ENCODE results near the gene INO80.

- TF ChIP-seq, protein P1, sequence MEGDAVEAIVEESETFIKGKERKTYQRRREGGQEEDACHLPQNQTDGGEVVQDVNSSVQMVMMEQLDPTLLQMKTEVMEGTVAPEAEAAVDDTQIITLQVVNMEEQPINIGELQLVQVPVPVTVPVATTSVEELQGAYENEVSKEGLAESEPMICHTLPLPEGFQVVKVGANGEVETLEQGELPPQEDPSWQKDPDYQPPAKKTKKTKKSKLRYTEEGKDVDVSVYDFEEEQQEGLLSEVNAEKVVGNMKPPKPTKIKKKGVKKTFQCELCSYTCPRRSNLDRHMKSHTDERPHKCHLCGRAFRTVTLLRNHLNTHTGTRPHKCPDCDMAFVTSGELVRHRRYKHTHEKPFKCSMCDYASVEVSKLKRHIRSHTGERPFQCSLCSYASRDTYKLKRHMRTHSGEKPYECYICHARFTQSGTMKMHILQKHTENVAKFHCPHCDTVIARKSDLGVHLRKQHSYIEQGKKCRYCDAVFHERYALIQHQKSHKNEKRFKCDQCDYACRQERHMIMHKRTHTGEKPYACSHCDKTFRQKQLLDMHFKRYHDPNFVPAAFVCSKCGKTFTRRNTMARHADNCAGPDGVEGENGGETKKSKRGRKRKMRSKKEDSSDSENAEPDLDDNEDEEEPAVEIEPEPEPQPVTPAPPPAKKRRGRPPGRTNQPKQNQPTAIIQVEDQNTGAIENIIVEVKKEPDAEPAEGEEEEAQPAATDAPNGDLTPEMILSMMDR (IDR thresholded peaks at IDR 0.05), result no peak
- no peak for TF ChIP-seq POLR2A (IDR thresholded peaks at IDR 0.05)
These were observed 131.7 kb downstream of the INO80 start for GRCh38 chr15:40984406-40984805.
